Head of caudate nucleus (tissue), 42 donors: ENCODE results near the gene LYST.
A peak's percentile ranks its signal among the peaks of the same experiment; 100 is the strongest.
"Not testable (repeated sequence)": the region's sequence is repeated elsewhere in the genome, so short reads cannot be mapped to it uniquely, and the experiment has no call there.

Experiments
- DNase-seq, 42 donors: peaks; one replicate each; pipeline versions ENCODE4 v3.0.0 to v3.0.0-alpha.2; 2020 to 2021; ENCODE audit warnings: mixed read lengths in 7 of 42
- intact Hi-C: fragments of 100-400 bp; cut with DNase I; formaldehyde crosslinking; loops from one replicate; pipeline ENCODE4 v1.15.0; 2022

The LYST gene

GRCh38 chr1:235786227-235786898 is 80.3 kb downstream of the LYST start:
- intact Hi-C loops = loop anchor here (10.0 kb wide), 1 partner anchor 272 kb away; no protein-coding TSS in a partner anchor
- not testable (repeated sequence) for DNase-seq

- intact Hi-C loops = loop anchor here (10.0 kb wide), 1 partner anchor 270 kb away; no protein-coding TSS in a partner anchor
- DNase-seq = no peak
Observed at GRCh38 chr1:235784950-235785349, 81.8 kb downstream of the LYST start.

- intact Hi-C loops = loop anchor here (10.0 kb wide), 1 partner anchor 268 kb away; no protein-coding TSS in a partner anchor
- no peak for DNase-seq
Observed at GRCh38 chr1:235783148-235783776, 83.4 kb downstream of the LYST start.

GRCh38 chr1:235782601-235783000 is 84.1 kb downstream of the LYST start:
- no peak for DNase-seq
- intact Hi-C loops = loop anchor here (10.0 kb wide), 1 partner anchor 268 kb away; no protein-coding TSS in a partner anchor

GRCh38 chr1:235781807-235782206 is 84.9 kb downstream of the LYST start:
- DNase-seq = no peak
- intact Hi-C loops = loop anchor here (10.0 kb wide), 1 partner anchor 267 kb away; no protein-coding TSS in a partner anchor

GRCh38 chr1:235779770-235780169 is 86.9 kb downstream of the LYST start:
- intact Hi-C loops = loop anchor here (10.0 kb wide), 1 partner anchor 265 kb away; no protein-coding TSS in a partner anchor
- no peak for DNase-seq

GRCh38 chr1:235776396-235776795 is 90.3 kb downstream of the LYST start:
- DNase-seq = no peak
- intact Hi-C loops = no loop called here

GRCh38 chr1:235775246-235775860 is 91.4 kb downstream of the LYST start:
- intact Hi-C loops = no loop called here
- DNase-seq = no peak

GRCh38 chr1:235767795-235768194 is 98.9 kb downstream of the LYST start:
- DNase-seq = no peak
- intact Hi-C loops = no loop called here

GRCh38 chr1:235766794-235767285 is 99.9 kb downstream of the LYST start:
- intact Hi-C loops = no loop called here
- no peak for DNase-seq

GRCh38 chr1:235763962-235764361 is 102.7 kb downstream of the LYST start:
- DNase-seq = no peak
- intact Hi-C loops = no loop called here

GRCh38 chr1:235759336-235759735 is 107.4 kb downstream of the LYST start:
- no peak for DNase-seq
- intact Hi-C loops = no loop called here

- intact Hi-C loops = no loop called here
Observed at GRCh38 chr1:235758931-235759330, 107.8 kb downstream of the LYST start.

GRCh38 chr1:235757587-235758096 is 109.1 kb downstream of the LYST start:
- DNase-seq = no peak
- intact Hi-C loops = no loop called here

More at GRCh38 chr1:235758931-235759330, 107.8 kb downstream of the LYST start:
- no peak for DNase-seq

GRCh38 chr1:235754186-235754585 is 112.5 kb downstream of the LYST start:
- DNase-seq, intact Hi-C loops: not testable (repeated sequence)

GRCh38 chr1:235749755-235750300 is 116.9 kb downstream of the LYST start:
- intact Hi-C loops = no loop called here
- DNase-seq = no peak

GRCh38 chr1:235748747-235749146 is 118.0 kb downstream of the LYST start:
- intact Hi-C loops = no loop called here
- DNase-seq = no peak

- peak in 2 of 42 donors; percentile 8 to 10 for DNase-seq
Observed at GRCh38 chr1:235746245-235746644, 120.5 kb downstream of the LYST start.

GRCh38 chr1:235745503-235746136 is 121.1 kb downstream of the LYST start:
- no peak for DNase-seq
- intact Hi-C loops = no loop called here

More at GRCh38 chr1:235746245-235746644, 120.5 kb downstream of the LYST start:
- intact Hi-C loops = no loop called here
